SH-SY5Y (cell line): Measurements from ENCODE around the gene ASTN1.

Source experiments
- GATA2 ChIP-seq: IDR thresholded peaks from 2 replicates; pipeline ENCODE4 v1.6.1; 2011; ENCODE audit warnings: mild to moderate bottlenecking, low read depth, low read length
- GATA3 ChIP-seq: IDR thresholded peaks from 2 replicates; pipeline ENCODE4 v1.6.1; 2011; ENCODE audit warnings: low read depth, mild to moderate bottlenecking, low read length, moderate library complexity

The ASTN1 gene

GRCh38 chr1:176866011-176866714 lies 298.3 kb downstream of the ASTN1 start:
- TF ChIP-seq GATA3 = no peak
- TF ChIP-seq GATA2 = no peak

GRCh38 chr1:176864211-176864610 lies 300.3 kb downstream of the ASTN1 start:
- TF ChIP-seq GATA2 (no peak), GATA3 (no peak)

- TF ChIP-seq GATA3 (no peak), GATA2 (no peak)
These were observed 300.9 kb downstream of the ASTN1 start for GRCh38 chr1:176863613-176864012.

- no peak for TF ChIP-seq GATA3
These were observed 306.0 kb downstream of the ASTN1 start for GRCh38 chr1:176858433-176858916.

- TF ChIP-seq GATA2 (no peak), GATA3 (no peak)
These were observed 306.9 kb downstream of the ASTN1 start for GRCh38 chr1:176857632-176858031.

- TF ChIP-seq GATA3 (no peak), GATA2 (no peak)
These were observed 309.5 kb downstream of the ASTN1 start for GRCh38 chr1:176854758-176855745.

- TF ChIP-seq GATA2 = no peak
- TF ChIP-seq GATA3 = no peak
These were observed 310.4 kb downstream of the ASTN1 start for GRCh38 chr1:176854121-176854520.

GRCh38 chr1:176853503-176853902 lies 311.0 kb downstream of the ASTN1 start:
- no peak for TF ChIP-seq GATA2

GRCh38 chr1:176852124-176852523 lies 312.4 kb downstream of the ASTN1 start:
- TF ChIP-seq GATA2 (no peak), GATA3 (no peak)

GRCh38 chr1:176850871-176851270 lies 313.6 kb downstream of the ASTN1 start:
- TF ChIP-seq GATA2 (no peak), GATA3 (no peak)

GRCh38 chr1:176849281-176849680 lies 315.2 kb downstream of the ASTN1 start:
- TF ChIP-seq GATA3 (no peak), GATA2 (no peak)

- no peak for TF ChIP-seq GATA3
- TF ChIP-seq GATA2 = no peak
These were observed 317.5 kb downstream of the ASTN1 start for GRCh38 chr1:176847052-176847451.

GRCh38 chr1:176843352-176844297 lies 320.9 kb downstream of the ASTN1 start:
- no peak for TF ChIP-seq GATA3
- TF ChIP-seq GATA2 = peak; percentile 51; the same call in 1 of the 2 replicates

GRCh38 chr1:176841238-176841637 lies 323.3 kb downstream of the ASTN1 start:
- TF ChIP-seq GATA3 = no peak
- no peak for TF ChIP-seq GATA2
